ENCODE measurements around the gene MKRN2. TPM values are rescaled to one million over a fixed set of nuclear protein-coding genes. Genes with fewer than 3 reads are reported as not detected.

The MKRN2 gene
- total and polyA plus RNA-seq, 9 of the 15 experiments (the other 6 are each of a cell fraction or from before 2014, with no cell fraction given), result 29.4 to 63.2 (median 42.9) TPM

- no TSS peak for BruUV-seq (replicated peaks)
- Histone ChIP-seq H3K4me2 (ENCODE audit: insufficient read depth, low read length) (no peak overlapping the region), H3K27ac (ENCODE audit: extremely low read depth, low read depth, low read length) (no peak overlapping the region), H3K4me1 (replicated peaks in 1 of 2; ENCODE audit: control insufficient read depth in 2 of 2, insufficient read depth in 2 of 2, low read length in 2 of 2) (no peaks in the 10 kb centered on the region), H4K20me1 (replicated peaks; ENCODE audit: control insufficient read depth, insufficient read depth, low read length) (no peaks in the 10 kb centered on the region), H3K9me3 (replicated peaks; ENCODE audit: control insufficient read depth, insufficient read depth, low read depth, low read length) (peaks cover under 1% of the 10 kb centered on the region; the same call in 1 of the 2 replicates), H3K36me3 (ENCODE audit: control insufficient read depth, insufficient read depth, low read length) (peaks cover 66% of the 10 kb centered on the region), H3K4me3 (no peak overlapping the region), H3K27me3 (ENCODE audit: control insufficient read depth in 2 of 2, insufficient read depth in 2 of 2, low read length in 2 of 2) (no peaks in the 10 kb centered on the region), H3K9ac (ENCODE audit: insufficient read depth in 1 of 2, low read depth in 2 of 2, low read length in 2 of 2) (no peak overlapping the region), H3K9me1 (ENCODE audit: control insufficient read depth, insufficient read depth, low read length) (no peaks in the 10 kb centered on the region), H3K79me2 (ENCODE audit: control insufficient read depth, insufficient read depth, low read length) (peaks cover 39% of the 10 kb centered on the region), H2AFZ (ENCODE audit: low read depth, low read length) (no peak overlapping the region)
- in situ Hi-C loops (cut with MboI) (no loop called here), intact Hi-C loops (cut with micrococcal nuclease) (no loop called here)
- ChIA-PET POLR2A (interaction anchor here (1.0 to 4.0 kb wide), 3 partner anchors 10 to 12 kb away, joined by 3 to 23 read pairs (median 5); no protein-coding TSS in a partner anchor), CTCF (ENCODE audit: low intra/inter-chr PET ratio) (no interaction called here)
- TF ChIP-seq SRSF7 (optimal IDR thresholded peaks at IDR 0.05; ENCODE audit: low read depth, low read length), result no peak
- no peak for TF ChIP-seq ZMIZ1 (IDR thresholded peaks at IDR 0.05; ENCODE audit: low read depth in 2 of 2, low read length in 2 of 2)
- no peak for TF ChIP-seq ZEB2 (IDR thresholded peaks at IDR 0.05)
- no peak for TF ChIP-seq PTRF (tag; IDR thresholded peaks at IDR 0.05)
- TF ChIP-seq NUFIP1 (IDR thresholded peaks at IDR 0.05; ENCODE audit: partially characterized antibody), result no peak
- TF ChIP-seq CBFA2T3 (IDR thresholded peaks at IDR 0.05), result 0 out of 2 replicates have a peak, but pooled peaks have one; percentile 3
- no peak for FAIRE-seq
- DNase-seq (ENCODE audit: extremely low read depth in 1 of 4, low spot score in 3 of 4), result no peak
- no peak for ATAC-seq
- 92% methylated on average over 6 of the region's 6 CpGs for WGBS (ENCODE audit: insufficient coverage, low coverage, missing lambda C conversion rate)
Observed at GRCh38 chr3:12569836-12570235, 12.9 kb downstream of the MKRN2 start.
